HG03175 (cell line): ENCODE results near the gene SPNS1.

Experiments used
- ATAC-seq: cut with Tn5 transposase; IDR thresholded peaks from one replicate; pipeline ENCODE4 v1.9.1; 2021; ENCODE audit warnings: mild to moderate bottlenecking, moderate library complexity; ENCODE audit not compliant: unreplicated experiment

The SPNS1 gene

GRCh38 chr16:29025218-29025617 is 50.6 kb downstream of the SPNS1 start:
- ATAC-seq: no peak

- ATAC-seq: no peak
These were observed 51.2 kb downstream of the SPNS1 start for GRCh38 chr16:29025735-29026134.

- ATAC-seq: no peak
These were observed 54.0 kb downstream of the SPNS1 start for GRCh38 chr16:29028457-29029167.

- ATAC-seq: no peak
These were observed 54.8 kb downstream of the SPNS1 start for GRCh38 chr16:29029168-29029994.

DNA sequence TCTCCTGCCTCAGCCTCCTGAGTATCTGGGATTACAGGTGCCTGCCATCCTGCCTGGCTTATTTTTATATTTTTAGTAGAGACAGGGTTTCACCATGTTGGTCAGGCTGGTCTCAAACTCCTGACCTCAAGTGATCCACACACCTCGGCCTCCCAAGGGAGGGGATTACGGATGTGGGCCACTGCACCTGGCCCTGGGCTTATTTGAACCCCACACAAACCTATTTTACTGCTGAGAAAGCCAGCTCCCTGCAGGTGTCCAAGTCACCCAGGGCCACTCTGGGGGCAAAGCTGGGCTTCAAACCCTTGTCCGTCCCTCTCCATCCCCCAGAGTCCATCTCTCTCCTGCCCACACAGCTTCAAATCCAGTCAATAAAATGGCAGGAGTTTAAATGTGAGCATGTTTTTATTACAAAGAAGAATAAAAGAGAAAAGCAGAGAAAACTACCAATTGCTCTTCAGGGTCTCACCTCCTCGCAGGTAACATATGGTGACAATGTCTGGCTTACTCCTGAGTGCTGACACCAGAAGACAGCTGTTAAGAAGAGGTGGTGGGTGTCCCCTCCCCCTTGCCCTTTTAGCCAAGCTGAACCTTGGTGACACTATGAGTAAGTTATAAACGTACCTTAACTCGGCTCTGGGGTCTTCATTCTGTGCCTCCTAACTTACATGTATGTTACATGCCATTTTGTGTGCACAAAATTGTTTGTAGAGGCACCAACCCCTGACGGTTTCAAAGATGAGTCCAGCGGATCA is 55.7 kb downstream of the SPNS1 start:
- no peak for ATAC-seq
